Fibroblast of peridontal ligament (primary cell): ENCODE measurements around the gene FAM20A.
"Not testable (repeated sequence)": the region's sequence is repeated elsewhere in the genome, so short reads cannot be mapped to it uniquely, and the experiment has no call there.

Experiments
- DNase-seq: peaks from one replicate; pipeline ENCODE4 v3.0.0-alpha.2; 2010; ENCODE audit errors: extremely low read depth

The FAM20A gene

GRCh38 chr17:68492394-68493054 lies 108.6 kb downstream of the FAM20A start:
- not testable (repeated sequence) for DNase-seq

DNA sequence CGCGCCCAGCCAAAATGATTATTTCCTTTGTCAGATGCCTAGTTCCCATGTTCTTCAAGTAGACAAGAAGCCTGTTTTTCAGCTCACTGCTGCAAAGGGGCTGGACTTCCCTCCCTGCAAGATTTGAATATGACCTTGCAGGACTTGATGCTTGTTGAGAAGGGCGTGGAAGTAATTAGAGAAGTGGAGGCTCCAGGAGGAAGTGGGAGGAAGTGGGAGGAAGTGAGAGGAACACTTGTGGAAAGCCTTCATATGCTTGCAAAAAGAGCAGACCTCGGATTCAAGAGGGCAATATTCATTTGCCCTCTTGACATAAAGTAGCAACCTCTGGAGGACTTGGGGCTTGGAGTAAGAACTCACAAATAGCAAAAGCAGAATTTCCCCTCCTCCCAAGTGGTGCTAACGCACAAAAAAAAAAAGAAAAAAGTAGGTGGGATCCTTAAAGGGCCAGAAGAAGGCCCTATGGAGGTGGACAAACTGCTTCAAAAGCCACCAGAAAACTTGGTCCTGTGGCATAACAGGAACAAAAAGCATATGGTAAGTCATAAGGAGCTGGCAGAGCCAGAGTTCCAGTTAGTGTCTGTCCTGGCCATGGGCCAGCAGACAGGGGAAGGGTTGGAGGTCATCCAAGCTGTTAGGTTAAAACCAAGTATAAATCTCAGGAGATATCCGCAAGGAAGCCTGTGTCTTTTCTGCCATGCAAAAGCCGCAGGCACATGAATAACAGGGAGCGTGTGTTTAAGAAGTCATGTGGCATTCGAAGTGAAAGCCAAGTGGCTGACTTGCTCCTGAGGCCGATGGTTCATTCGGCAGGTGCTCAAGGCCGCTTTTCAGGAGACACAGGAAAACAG lies 109.6 kb downstream of the FAM20A start:
- no peak for DNase-seq

DNA sequence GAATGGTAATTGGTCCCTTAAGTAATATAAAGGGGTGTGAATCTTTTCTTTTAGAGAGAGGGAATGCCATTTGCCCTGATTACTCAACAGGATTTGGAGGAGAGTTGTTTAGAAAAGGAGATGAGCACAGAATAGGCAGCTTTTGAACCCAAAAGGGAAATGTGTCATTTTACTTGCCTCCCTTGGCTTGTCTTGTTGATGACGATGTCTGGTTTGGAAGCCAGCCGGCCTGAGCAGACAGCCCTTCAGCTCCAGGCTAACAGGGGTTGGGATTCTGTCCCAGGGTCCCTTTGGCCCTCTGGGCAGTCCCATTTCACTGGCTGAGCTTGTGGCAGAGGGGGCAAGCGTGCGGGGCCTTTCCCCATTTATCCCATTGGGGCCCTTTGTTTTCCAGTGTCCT lies 111.2 kb downstream of the FAM20A start:
- no peak for DNase-seq
